Left lung (tissue), 10 donors: ENCODE measurements around the gene ZNF22. TPM values are rescaled to one million over a fixed set of nuclear protein-coding genes. Genes with fewer than 3 reads are reported as not detected.

ENCODE experiments used
- ATAC-seq: fragments of 200-7000 bp; cut with Tn5 transposase; one replicate; pipeline ENCODE4 v1.9.1; 2020; ENCODE audit warnings: moderate library complexity
- DNase-seq, 4 donors: peaks; one replicate each; pipeline ENCODE4 v3.0.0-alpha.2; 2013 to 2020
- H3K27ac ChIP-seq, 2 donors: fragments of 200-600 bp; sonication (generic) in 1 of 2; one replicate each; pipeline versions ENCODE4 v1.5.0 to v1.8.0; 2020 to 2021
- H3K27me3 ChIP-seq, 2 donors: fragments of 200-600 bp; sonication (generic) in 1 of 2; one replicate each; pipeline versions ENCODE4 v1.5.0 to v1.8.0; 2020 to 2021
- H3K36me3 ChIP-seq, 2 donors: fragments of 200-600 bp; sonication (generic) in 1 of 2; one replicate each; pipeline versions ENCODE4 v1.5.0 to v1.8.0; 2020 to 2021
- H3K4me1 ChIP-seq, 2 donors: fragments of 200-600 bp; one replicate each; pipeline ENCODE4 v1.8.0; 2021
- H3K4me3 ChIP-seq, 2 donors: fragments of 200-600 bp; sonication (generic) in 1 of 2; one replicate each; pipeline versions ENCODE4 v1.5.0 to v1.8.0; 2020 to 2021; ENCODE audit warnings: mild to moderate bottlenecking in 1 of 2
- H3K9me3 ChIP-seq, 2 donors: fragments of 200-600 bp; sonication (generic) in 1 of 2; one replicate each; pipeline versions ENCODE4 v1.5.0 to v1.8.0; 2020 to 2021
- CTCF ChIP-seq, 2 donors: fragments of 200-600 bp; sonication (generic) in 1 of 2; IDR thresholded peaks; one replicate each; pipeline versions ENCODE4 v1.5.0 to v1.8.0; 2021; ENCODE audit warnings: antibody characterized with exemption in 2 of 2
- intact Hi-C, 2 donors: fragments of 100-400 bp; cut with DNase I; formaldehyde crosslinking; loops; one replicate each; pipeline versions ENCODE4 v1.11.2 to v1.14.2; 2022
- polyA plus RNA-seq, 6 donors: library from polyadenylated mRNA; unstranded; fragments of 120-200 nt; gene quantifications; one replicate each; pipeline ENCODE4 v1.2.1, GENCODE V29; 2013; ENCODE audit not compliant: insufficient read length in 6 of 6
- total RNA-seq, 2 donors: library from RNA; stranded (reverse); fragmentation: NEBNext Ultra II Directional; extraction: Animal tissue kit (Norgen Biotek cat#: 25700); gene quantifications; one replicate each; pipeline ENCODE4 v1.2.1, GENCODE V29; 2021
- donor health status: DM: no; HTN: yes; CAD: no.
- donor health status: DM: no; HTN: no; CAD: no.

Gene ZNF22
- total and polyA plus RNA-seq, 8 donors: 19.3 to 80.0 (median 75.0) TPM

GRCh38 chr10:44997105-44997748 lies 3.5 kb upstream of the ZNF22 start:
- no peak for TF ChIP-seq CTCF (IDR thresholded peaks at IDR 0.05)
- DNase-seq (no peak), ATAC-seq (no peak)
- Histone ChIP-seq H3K36me3 (peaks cover 0 to 20% of the 10 kb centered on the region in 2 donors), H3K4me3 (no peak overlapping the region), H3K27ac (peak overlapping the region; percentile 73 to 79), H3K4me1 (peaks cover 9 to 70% of the 10 kb centered on the region in 2 donors), H3K27me3 (no peaks in the 10 kb centered on the region), H3K9me3 (no peaks in the 10 kb centered on the region)
- intact Hi-C loops: no loop called here

GRCh38 chr10:44998146-44998631 lies 2.5 kb upstream of the ZNF22 start:
- Histone ChIP-seq H3K9me3 (no peaks in the 10 kb centered on the region), H3K27ac (no peak overlapping the region), H3K36me3 (peaks cover 0 to 10% of the 10 kb centered on the region in 2 donors), H3K27me3 (no peaks in the 10 kb centered on the region), H3K4me1 (peaks cover 13 to 75% of the 10 kb centered on the region in 2 donors), H3K4me3 (no peak overlapping the region)
- DNase-seq: no peak
- no peak for TF ChIP-seq CTCF (IDR thresholded peaks at IDR 0.05)
- intact Hi-C loops: no loop called here
- no peak for ATAC-seq

- Histone ChIP-seq H3K9me3 (no peaks in the 10 kb centered on the region), H3K27me3 (no peaks in the 10 kb centered on the region), H3K4me3 (peak overlapping the region; percentile 60), H3K27ac (peak overlapping the region; percentile 94 to 98), H3K4me1 (peaks cover 13 to 56% of the 10 kb centered on the region in 2 donors), H3K36me3 (peaks cover 0 to 13% of the 10 kb centered on the region in 2 donors)
- ATAC-seq (peak; percentile 20), DNase-seq (peak in 2 of 4 donors; percentile 52 to 69)
- intact Hi-C loops: no loop called here
- TF ChIP-seq CTCF (IDR thresholded peaks at IDR 0.05): no peak
Measured at GRCh38 chr10:45000138-45000751, 478 bp upstream of the ZNF22 start.

GRCh38 chr10:45001381-45002148 lies 842 bp downstream of the ZNF22 start:
- TF ChIP-seq CTCF (IDR thresholded peaks at IDR 0.05): peak in 1 of 2 donors; percentile 11
- peaks cover 0 to 13% of the 10 kb centered on the region in 2 donors for H3K36me3 ChIP-seq
- intact Hi-C loops: no loop called here

More at GRCh38 chr10:45001381-45002148, 842 bp downstream of the ZNF22 start:
- no peaks in the 10 kb centered on the region for H3K27me3 ChIP-seq
- H3K4me1 ChIP-seq: peaks cover 11 to 56% of the 10 kb centered on the region in 2 donors
- ATAC-seq (peak; percentile 69), DNase-seq (peak; percentile 37 to 87 (median 72))
- H3K4me3 ChIP-seq: peak overlapping the region; percentile 60
- H3K9me3 ChIP-seq: no peaks in the 10 kb centered on the region
- peak overlapping the region; percentile 94 to 98 for H3K27ac ChIP-seq
